GM12874 (cell line): ENCODE results near the gene TMEM135.

Experiments
- TF ChIP-seq, protein P1 (sequence below): IDR thresholded peaks from 2 replicates; pipeline ENCODE4 v1.5.1; 2011; ENCODE audit warnings: low read depth, mild to moderate bottlenecking, control low read depth, low read length, moderate library complexity; ENCODE audit not compliant: insufficient read depth

Gene TMEM135

GRCh38 chr11:87092567-87092966 is 54.8 kb downstream of the TMEM135 start:
- TF ChIP-seq, protein P1, sequence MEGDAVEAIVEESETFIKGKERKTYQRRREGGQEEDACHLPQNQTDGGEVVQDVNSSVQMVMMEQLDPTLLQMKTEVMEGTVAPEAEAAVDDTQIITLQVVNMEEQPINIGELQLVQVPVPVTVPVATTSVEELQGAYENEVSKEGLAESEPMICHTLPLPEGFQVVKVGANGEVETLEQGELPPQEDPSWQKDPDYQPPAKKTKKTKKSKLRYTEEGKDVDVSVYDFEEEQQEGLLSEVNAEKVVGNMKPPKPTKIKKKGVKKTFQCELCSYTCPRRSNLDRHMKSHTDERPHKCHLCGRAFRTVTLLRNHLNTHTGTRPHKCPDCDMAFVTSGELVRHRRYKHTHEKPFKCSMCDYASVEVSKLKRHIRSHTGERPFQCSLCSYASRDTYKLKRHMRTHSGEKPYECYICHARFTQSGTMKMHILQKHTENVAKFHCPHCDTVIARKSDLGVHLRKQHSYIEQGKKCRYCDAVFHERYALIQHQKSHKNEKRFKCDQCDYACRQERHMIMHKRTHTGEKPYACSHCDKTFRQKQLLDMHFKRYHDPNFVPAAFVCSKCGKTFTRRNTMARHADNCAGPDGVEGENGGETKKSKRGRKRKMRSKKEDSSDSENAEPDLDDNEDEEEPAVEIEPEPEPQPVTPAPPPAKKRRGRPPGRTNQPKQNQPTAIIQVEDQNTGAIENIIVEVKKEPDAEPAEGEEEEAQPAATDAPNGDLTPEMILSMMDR = no peak

GRCh38 chr11:87097582-87097981 is 59.8 kb downstream of the TMEM135 start:
- TF ChIP-seq, protein P1 = peak; percentile 76

DNA sequence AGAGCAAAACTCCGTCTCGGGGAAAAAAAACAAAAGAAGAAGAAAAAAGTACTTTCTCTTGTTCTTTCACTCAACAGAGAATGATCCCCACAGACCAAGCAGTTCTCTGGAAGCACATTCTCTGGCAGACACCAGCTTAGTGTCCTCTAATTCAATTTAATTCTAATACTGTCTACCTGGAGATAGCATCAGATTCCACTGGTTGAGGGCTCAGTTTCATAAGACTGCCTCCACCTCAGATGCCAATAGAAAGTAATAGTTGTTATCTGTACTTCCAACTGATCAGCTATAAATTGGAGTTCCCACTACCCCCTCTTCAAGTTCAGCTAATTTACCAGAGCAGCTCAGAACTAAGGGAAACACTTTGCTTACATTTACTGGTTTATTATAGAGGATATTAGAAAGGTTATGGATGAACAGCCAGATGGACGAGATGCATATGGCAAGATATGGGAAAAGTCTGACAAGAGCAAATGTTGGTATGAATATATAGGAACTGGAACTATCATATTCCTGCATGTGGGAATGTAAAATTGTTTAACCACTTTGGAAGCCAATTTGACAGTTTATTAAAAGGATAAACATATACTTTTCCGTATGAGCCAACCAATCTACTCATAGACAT is 64.3 kb downstream of the TMEM135 start:
- TF ChIP-seq, protein P1 = no peak

DNA sequence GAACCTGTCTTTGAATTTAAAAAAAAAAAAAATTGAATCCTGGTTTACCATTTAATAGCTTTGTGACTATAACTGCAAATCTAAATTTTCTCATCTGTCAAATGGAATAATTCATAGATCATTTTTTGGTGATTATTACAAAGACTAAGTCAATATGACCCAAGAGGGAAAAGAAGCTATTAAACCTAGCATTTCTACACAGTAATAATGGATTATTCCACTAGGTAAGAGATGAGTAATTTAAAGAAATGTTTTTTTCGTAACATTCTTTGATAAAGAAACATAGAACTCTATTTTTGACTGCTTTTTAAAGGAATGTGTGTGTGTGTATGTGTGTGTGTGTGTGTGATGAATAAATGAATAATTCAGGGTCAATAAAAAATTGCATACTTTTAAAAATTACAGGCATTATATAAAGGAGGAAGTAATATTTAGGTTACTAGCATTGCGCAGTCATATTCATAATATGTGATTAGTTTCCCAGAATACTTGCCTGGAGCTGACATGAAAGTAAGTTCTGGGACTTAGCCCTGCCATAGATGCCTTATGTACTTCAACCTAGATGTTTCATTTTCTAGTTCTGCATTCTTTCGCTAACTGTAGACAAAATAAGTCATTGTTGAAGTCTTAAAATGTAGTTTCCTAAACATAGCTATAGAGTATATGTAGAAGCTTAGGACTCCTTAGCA is 72.9 kb downstream of the TMEM135 start:
- TF ChIP-seq, protein P1 = no peak

- TF ChIP-seq, protein P1 = no peak
Measured at GRCh38 chr11:87114093-87114492, 76.4 kb downstream of the TMEM135 start.

DNA sequence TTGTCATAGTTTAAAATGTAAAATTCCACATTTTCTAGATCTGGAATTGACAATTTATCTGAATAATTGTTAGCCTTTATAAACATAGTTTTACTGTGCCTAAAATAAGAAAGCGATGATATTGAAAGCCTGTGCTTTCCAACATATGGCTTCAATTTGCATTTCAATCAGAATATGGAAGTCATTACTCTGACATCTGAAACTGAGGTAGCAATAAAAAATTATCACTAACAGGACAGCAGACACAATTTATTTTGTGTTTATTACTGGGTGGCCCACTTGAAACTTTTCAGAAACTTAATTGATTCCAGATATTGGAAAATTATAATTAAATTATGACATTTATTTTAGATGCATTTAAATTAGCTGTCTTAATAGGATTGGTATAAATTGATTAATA is 78.5 kb downstream of the TMEM135 start:
- TF ChIP-seq, protein P1 = no peak

GRCh38 chr11:87120937-87121336 is 83.2 kb downstream of the TMEM135 start:
- TF ChIP-seq, protein P1 = no peak
